Liver (tissue), 9 donors: Measurements from ENCODE around the gene NT5M. TPM values are rescaled to one million over a fixed set of nuclear protein-coding genes. Genes with fewer than 3 reads are reported as not detected.
A peak's percentile ranks its signal among the peaks of the same experiment; 100 is the strongest.

ENCODE experiments used
- DNase-seq: peaks from one replicate; pipeline ENCODE4 v3.0.0-alpha.2; 2017; ENCODE audit warnings: low spot score
- H3K27ac ChIP-seq, 2 donors: one replicate each; pipeline ENCODE4 v1.7.0; 2013; ENCODE audit warnings: inconsistent platforms in 2 of 2, low read length in 2 of 2, control low read depth in 1 of 2, low read depth in 1 of 2, mild to moderate bottlenecking in 1 of 2
- H3K27me3 ChIP-seq, 4 donors: one replicate each; pipeline versions ENCODE4 v1.6.1 to v1.7.0; 2013; ENCODE audit warnings: low read length in 3 of 4, inconsistent platforms in 1 of 4, mild to moderate bottlenecking in 1 of 4, moderate library complexity in 1 of 4; ENCODE audit not compliant: control insufficient read depth in 4 of 4, insufficient read depth in 4 of 4
- H3K36me3 ChIP-seq, 4 donors: one replicate each; pipeline versions ENCODE4 v1.6.1 to v1.7.0; 2013; ENCODE audit warnings: low read length in 3 of 4, mild to moderate bottlenecking in 3 of 4, low read depth in 1 of 4, moderate library complexity in 1 of 4; ENCODE audit not compliant: control insufficient read depth in 4 of 4, insufficient read depth in 3 of 4
- H3K4me1 ChIP-seq, 4 donors: one replicate each; pipeline versions ENCODE4 v1.6.1 to v1.7.0; 2013; ENCODE audit warnings: low read length in 3 of 4, mild to moderate bottlenecking in 3 of 4, moderate library complexity in 1 of 4; ENCODE audit not compliant: control insufficient read depth in 4 of 4, insufficient read depth in 4 of 4
- H3K4me3 ChIP-seq, 3 donors: one replicate each; pipeline versions ENCODE4 v1.6.1 to v1.7.0; 2013; ENCODE audit warnings: low read length in 3 of 3, control low read depth in 1 of 3, low read depth in 1 of 3, mild to moderate bottlenecking in 1 of 3
- H3K9ac ChIP-seq, 2 donors: one replicate each; pipeline ENCODE4 v1.7.0; 2013; ENCODE audit warnings: low read length in 2 of 2, mild to moderate bottlenecking in 2 of 2, moderate library complexity in 2 of 2, control low read depth in 1 of 2, low read depth in 1 of 2
- H3K9me3 ChIP-seq, 4 donors: one replicate each; pipeline versions ENCODE4 v1.6.1 to v1.7.0; 2013; ENCODE audit warnings: low read length in 3 of 4; ENCODE audit not compliant: control insufficient read depth in 4 of 4
- FOXA2 ChIP-seq: IDR thresholded peaks from 2 replicates; pipeline ENCODE4 v1.6.1; 2016; ENCODE audit warnings: antibody characterized with exemption
- HNF4A ChIP-seq, 2 donors: conservative IDR thresholded peaks; 2 replicates each; pipeline ENCODE4 v1.6.1; 2016; ENCODE audit warnings: antibody characterized with exemption in 2 of 2, mild to moderate bottlenecking in 2 of 2
- HNF4G ChIP-seq: IDR thresholded peaks from 2 replicates; pipeline ENCODE4 v1.6.1; 2016; ENCODE audit warnings: antibody characterized with exemption
- JUND ChIP-seq, 2 donors: IDR thresholded peaks; 2 replicates each; pipeline ENCODE4 v1.6.1; 2016; ENCODE audit warnings: antibody characterized with exemption in 2 of 2
- MAX ChIP-seq: IDR thresholded peaks from 2 replicates; pipeline ENCODE4 v1.6.1; 2016; ENCODE audit warnings: antibody characterized with exemption
- NR2F2 ChIP-seq: IDR thresholded peaks from 2 replicates; pipeline ENCODE4 v1.6.1; 2016; ENCODE audit warnings: antibody characterized with exemption
- RAD21 ChIP-seq, 2 donors: IDR thresholded peaks; 2 replicates each; pipeline ENCODE4 v1.6.1; 2016; ENCODE audit warnings: antibody characterized with exemption in 2 of 2, mild to moderate bottlenecking in 2 of 2
- REST ChIP-seq: IDR thresholded peaks from 2 replicates; pipeline ENCODE4 v1.6.1; 2016; ENCODE audit warnings: antibody characterized with exemption, mild to moderate bottlenecking
- RXRA ChIP-seq, 2 donors: IDR thresholded peaks; 2 replicates each; pipeline ENCODE4 v1.6.1; 2017 to 2018; ENCODE audit warnings: antibody characterized with exemption in 2 of 2, mild to moderate bottlenecking in 1 of 2
- SP1 ChIP-seq: IDR thresholded peaks from 2 replicates; pipeline ENCODE4 v1.6.1; 2018; ENCODE audit warnings: antibody characterized with exemption, mild to moderate bottlenecking
- TAF1 ChIP-seq: conservative IDR thresholded peaks from 2 replicates; pipeline ENCODE4 v1.6.1; 2016; ENCODE audit warnings: antibody characterized with exemption, mild to moderate bottlenecking
- YY1 ChIP-seq: IDR thresholded peaks from 2 replicates; pipeline ENCODE4 v1.6.1; 2016; ENCODE audit warnings: antibody characterized with exemption, mild to moderate bottlenecking
- WGBS: extraction: QIAGEN DNeasy Blood & Tissue Kit; methylation state at CpG from one replicate; pipeline ENCODE4 v1.1.7; 2013; 5-methylcytosine and 5-hydroxymethylcytosine counted together
- polyA plus RNA-seq, 2 donors: library from polyadenylated mRNA; stranded (reverse) in 1 of 2; unstranded in 1 of 2; fragments of 200-250 nt in 1 of 2; fragments of >200 nt in 1 of 2; fragmentation: Nextera tagmentation in 1 of 2; extraction: Ambion mirVana in 1 of 2; gene quantifications; one replicate each; pipeline versions ENCODE4 v1.2.1 to v1.2.3, GENCODE V29; 2013 to 2015
- total RNA-seq, 2 donors: library from RNA; depleted of rRNA; stranded (reverse); fragments of >200 nt; gene quantifications; one replicate each; pipeline ENCODE4 v1.2.3, GENCODE V29; 2014
- TF ChIP-seq, protein P1 (sequence below): IDR thresholded peaks from 2 replicates; pipeline ENCODE4 v1.6.1; 2016; ENCODE audit warnings: antibody characterized with exemption
- TF ChIP-seq, protein P2 (sequence below): fragments of 150-350 bp; IDR thresholded peaks from 2 replicates; pipeline ENCODE4 v1.5.1; 2017; ENCODE audit warnings: improper control_type of control experiment, low read depth, low read length; ENCODE audit not compliant: missing input control
- donor health status: healthy.
- donor health status: healthy.
- donor health status: healthy.
- donor health status: healthy.
- donor health status: healthy.

NT5M gene
- total and polyA plus RNA-seq, 4 donors = 0.42 to 7.9 (median 0.66) TPM

DNA sequence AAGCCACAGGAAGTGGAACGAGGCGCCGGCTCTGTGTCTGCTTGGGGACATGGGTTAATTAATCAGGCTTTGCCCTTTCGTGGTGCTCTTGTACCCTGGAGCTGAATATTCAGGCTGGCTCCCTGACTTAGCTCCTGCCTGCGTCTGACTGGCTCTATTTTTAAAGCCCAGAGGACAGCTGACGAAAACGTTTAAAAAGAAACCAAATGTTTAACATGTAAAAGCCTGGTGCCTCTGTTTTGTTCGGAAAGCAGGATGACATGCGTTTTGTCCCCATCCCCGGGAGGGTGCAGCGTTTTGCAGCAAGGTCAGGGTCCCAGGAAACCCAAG, 61.1 kb downstream of the NT5M start:
- no peaks in the 10 kb centered on the region for H3K36me3 ChIP-seq
- H3K9ac ChIP-seq = no peak overlapping the region
- DNase-seq = no peak
- H3K9me3 ChIP-seq = peaks cover 0 to 4% (median 0%) of the 10 kb centered on the region in 4 donors
- TF ChIP-seq NR2F2 = peak; percentile 32
- TF ChIP-seq HNF4G = no peak
- TF ChIP-seq TAF1 = no peak
- no peak overlapping the region for H3K4me3 ChIP-seq
- no peaks in the 10 kb centered on the region for H3K4me1 ChIP-seq
- WGBS = 65% methylated on average over 11 of the region's 11 CpGs
- no peaks in the 10 kb centered on the region for H3K27me3 ChIP-seq
- H3K27ac ChIP-seq = no peak overlapping the region

DNA sequence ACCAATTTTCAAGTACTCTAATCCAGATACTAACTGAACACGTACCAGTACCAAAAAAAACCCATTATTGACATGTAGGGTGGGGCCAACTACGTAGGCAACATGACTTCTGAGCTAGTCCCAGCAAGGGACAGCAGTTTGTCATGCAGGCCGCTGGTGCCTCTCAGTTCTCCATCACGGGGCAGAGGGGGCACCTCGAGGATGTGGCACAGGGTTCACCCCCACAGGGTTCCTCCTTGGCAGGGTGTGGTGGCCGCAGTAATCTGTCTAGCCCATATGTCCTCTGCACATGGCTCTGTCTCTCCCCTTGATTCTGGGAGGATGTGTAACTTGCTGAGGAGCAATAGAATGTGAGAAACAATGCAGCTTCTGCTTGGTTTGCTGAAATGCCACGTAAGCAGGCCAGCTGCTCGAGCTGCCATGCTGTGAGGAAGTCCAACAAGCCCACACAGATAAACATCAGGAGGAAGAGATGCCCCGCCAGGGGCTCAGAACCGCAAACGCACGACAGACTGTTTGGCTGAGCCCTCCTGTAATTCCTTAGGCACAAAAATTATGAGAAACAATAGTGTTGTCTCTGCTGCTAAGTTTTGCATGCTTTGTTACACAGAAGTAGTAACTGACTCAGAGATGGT, 62.4 kb downstream of the NT5M start:
- Histone ChIP-seq H3K4me1 (no peaks in the 10 kb centered on the region), H3K27ac (no peak overlapping the region), H3K36me3 (no peaks in the 10 kb centered on the region), H3K27me3 (no peaks in the 10 kb centered on the region), H3K4me3 (no peak overlapping the region), H3K9me3 (peaks cover 0 to 4% (median 0%) of the 10 kb centered on the region in 4 donors), H3K9ac (no peak overlapping the region)
- no peak for TF ChIP-seq MAX
- TF ChIP-seq RXRA (IDR thresholded peaks at IDR 0.05) = no peak
- TF ChIP-seq JUND (IDR thresholded peaks at IDR 0.05) = no peak
- no peak for TF ChIP-seq YY1
- TF ChIP-seq, protein P1, sequence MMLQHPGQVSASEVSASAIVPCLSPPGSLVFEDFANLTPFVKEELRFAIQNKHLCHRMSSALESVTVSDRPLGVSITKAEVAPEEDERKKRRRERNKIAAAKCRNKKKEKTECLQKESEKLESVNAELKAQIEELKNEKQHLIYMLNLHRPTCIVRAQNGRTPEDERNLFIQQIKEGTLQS = no peak
- TF ChIP-seq, protein P2, sequence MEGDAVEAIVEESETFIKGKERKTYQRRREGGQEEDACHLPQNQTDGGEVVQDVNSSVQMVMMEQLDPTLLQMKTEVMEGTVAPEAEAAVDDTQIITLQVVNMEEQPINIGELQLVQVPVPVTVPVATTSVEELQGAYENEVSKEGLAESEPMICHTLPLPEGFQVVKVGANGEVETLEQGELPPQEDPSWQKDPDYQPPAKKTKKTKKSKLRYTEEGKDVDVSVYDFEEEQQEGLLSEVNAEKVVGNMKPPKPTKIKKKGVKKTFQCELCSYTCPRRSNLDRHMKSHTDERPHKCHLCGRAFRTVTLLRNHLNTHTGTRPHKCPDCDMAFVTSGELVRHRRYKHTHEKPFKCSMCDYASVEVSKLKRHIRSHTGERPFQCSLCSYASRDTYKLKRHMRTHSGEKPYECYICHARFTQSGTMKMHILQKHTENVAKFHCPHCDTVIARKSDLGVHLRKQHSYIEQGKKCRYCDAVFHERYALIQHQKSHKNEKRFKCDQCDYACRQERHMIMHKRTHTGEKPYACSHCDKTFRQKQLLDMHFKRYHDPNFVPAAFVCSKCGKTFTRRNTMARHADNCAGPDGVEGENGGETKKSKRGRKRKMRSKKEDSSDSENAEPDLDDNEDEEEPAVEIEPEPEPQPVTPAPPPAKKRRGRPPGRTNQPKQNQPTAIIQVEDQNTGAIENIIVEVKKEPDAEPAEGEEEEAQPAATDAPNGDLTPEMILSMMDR = no peak
- no peak for TF ChIP-seq FOXA2
- no peak for TF ChIP-seq HNF4A (conservative IDR thresholded peaks at IDR 0.05)
- no peak for TF ChIP-seq REST
- TF ChIP-seq SP1 = no peak
- no peak for TF ChIP-seq RAD21 (IDR thresholded peaks at IDR 0.05)
- 92% methylated on average over 12 of the region's 12 CpGs for WGBS
- DNase-seq = no peak
